Measurements from ENCODE around the gene AGMO. TPM values are rescaled to one million over a fixed set of nuclear protein-coding genes. Genes with fewer than 3 reads are reported as not detected.

The AGMO gene
- total and polyA plus RNA-seq, 7 donors, result 0.16 to 0.42 (median 0.36) TPM; not detected in 4

DNA sequence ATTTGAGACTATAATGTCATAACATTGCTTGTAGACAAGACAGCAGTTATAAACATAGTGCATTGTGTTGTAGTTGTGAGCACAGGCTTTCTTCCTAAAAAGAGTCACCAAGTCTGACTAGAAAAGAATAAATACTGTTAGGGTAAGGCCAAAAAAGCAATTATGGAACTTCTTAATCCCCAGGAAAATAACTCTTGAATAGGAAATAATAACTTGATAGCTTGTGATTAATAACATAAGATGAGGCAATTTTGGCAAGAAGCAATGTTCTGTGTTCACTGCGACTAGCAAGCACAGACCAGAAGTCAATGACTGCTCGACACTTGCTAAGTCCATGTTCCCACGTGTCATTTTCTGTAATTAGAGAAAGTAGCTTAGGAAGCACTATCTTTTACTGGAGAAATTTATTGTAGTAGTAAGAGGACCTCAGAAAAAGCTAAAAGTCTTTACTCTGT lies 97.1 kb downstream of the AGMO start:
- TF ChIP-seq, protein P1, sequence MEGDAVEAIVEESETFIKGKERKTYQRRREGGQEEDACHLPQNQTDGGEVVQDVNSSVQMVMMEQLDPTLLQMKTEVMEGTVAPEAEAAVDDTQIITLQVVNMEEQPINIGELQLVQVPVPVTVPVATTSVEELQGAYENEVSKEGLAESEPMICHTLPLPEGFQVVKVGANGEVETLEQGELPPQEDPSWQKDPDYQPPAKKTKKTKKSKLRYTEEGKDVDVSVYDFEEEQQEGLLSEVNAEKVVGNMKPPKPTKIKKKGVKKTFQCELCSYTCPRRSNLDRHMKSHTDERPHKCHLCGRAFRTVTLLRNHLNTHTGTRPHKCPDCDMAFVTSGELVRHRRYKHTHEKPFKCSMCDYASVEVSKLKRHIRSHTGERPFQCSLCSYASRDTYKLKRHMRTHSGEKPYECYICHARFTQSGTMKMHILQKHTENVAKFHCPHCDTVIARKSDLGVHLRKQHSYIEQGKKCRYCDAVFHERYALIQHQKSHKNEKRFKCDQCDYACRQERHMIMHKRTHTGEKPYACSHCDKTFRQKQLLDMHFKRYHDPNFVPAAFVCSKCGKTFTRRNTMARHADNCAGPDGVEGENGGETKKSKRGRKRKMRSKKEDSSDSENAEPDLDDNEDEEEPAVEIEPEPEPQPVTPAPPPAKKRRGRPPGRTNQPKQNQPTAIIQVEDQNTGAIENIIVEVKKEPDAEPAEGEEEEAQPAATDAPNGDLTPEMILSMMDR (IDR thresholded peaks at IDR 0.05), result no peak
- TF ChIP-seq POLR2A (IDR thresholded peaks at IDR 0.05) (no peak), EP300 (IDR thresholded peaks at IDR 0.05) (no peak), POLR2AphosphoS5 (IDR thresholded peaks at IDR 0.05) (peak in 1 of 4 donors; percentile 20)
- no peak overlapping the region for H3K4me3 ChIP-seq
- intact Hi-C loops (cut with DNase I), result no loop called here
- no peak for DNase-seq
- no peaks in the 10 kb centered on the region for H3K36me3 ChIP-seq
- H3K27ac ChIP-seq, result peak overlapping the region; percentile 8 to 56 (median 42)
- H3K27me3 ChIP-seq, result no peaks in the 10 kb centered on the region
- H3K4me1 ChIP-seq, result peaks cover 0 to 24% (median 20%) of the 10 kb centered on the region in 4 donors
- H3K9me3 ChIP-seq, result no peaks in the 10 kb centered on the region
- WGBS, 2 donors, result 75 to 85% methylated on average over 3 of the region's 3 CpGs

DNA sequence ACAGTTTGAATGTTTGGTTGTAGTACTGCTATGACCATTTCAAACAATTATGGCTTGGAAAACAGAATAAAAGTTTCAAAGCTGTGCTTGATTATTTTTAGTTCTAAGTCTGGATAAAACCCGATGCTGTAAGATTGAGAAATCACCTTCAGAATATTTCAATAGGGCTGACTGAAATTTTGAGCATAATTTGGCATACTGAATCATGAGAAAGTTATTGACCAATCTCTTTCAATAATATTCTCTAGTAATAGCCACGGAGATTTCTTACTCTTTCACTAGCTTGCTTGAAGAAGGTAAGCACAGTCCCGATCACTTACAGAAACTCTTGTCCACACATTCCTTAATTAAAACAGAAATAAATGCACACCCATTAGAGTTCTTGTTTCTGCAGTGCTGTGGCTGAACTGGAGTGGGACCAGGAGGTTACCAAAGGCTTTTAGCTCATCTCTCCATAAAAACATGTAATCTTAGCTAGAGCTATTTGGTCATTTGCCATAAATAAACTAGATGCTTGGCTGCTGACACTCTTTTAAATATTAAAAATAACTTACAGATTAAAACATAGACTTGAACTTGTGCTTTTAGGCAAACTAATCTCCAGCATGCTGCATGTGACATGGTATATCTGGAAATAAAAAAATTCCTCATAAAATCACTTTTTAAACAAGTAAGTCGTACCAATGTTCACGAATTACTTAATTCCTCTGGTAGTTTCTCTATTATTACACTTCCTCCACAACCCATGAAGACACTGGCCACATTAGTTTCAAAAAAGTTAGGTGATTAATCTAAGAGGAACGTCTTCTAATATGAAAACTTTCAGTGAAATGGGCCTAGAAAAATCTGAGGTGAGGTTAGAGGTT lies 97.8 kb downstream of the AGMO start:
- H3K27me3 ChIP-seq, result no peaks in the 10 kb centered on the region
- no peak for TF ChIP-seq EP300 (IDR thresholded peaks at IDR 0.05)
- TF ChIP-seq POLR2A (IDR thresholded peaks at IDR 0.05), result no peak
- TF ChIP-seq POLR2AphosphoS5 (IDR thresholded peaks at IDR 0.05), result no peak
- TF ChIP-seq, protein P1 (IDR thresholded peaks at IDR 0.05), result no peak
- no peaks in the 10 kb centered on the region for H3K36me3 ChIP-seq
- WGBS, 2 donors, result 68 to 82% methylated on average over 6 of the region's 6 CpGs
- DNase-seq, result no peak
- H3K4me1 ChIP-seq, result peaks cover 0 to 24% (median 20%) of the 10 kb centered on the region in 4 donors
- no peak overlapping the region for H3K4me3 ChIP-seq
- no peaks in the 10 kb centered on the region for H3K9me3 ChIP-seq
- intact Hi-C loops (cut with DNase I), result no loop called here
- H3K27ac ChIP-seq, result peak overlapping the region; percentile 8 to 56 (median 42)

DNA sequence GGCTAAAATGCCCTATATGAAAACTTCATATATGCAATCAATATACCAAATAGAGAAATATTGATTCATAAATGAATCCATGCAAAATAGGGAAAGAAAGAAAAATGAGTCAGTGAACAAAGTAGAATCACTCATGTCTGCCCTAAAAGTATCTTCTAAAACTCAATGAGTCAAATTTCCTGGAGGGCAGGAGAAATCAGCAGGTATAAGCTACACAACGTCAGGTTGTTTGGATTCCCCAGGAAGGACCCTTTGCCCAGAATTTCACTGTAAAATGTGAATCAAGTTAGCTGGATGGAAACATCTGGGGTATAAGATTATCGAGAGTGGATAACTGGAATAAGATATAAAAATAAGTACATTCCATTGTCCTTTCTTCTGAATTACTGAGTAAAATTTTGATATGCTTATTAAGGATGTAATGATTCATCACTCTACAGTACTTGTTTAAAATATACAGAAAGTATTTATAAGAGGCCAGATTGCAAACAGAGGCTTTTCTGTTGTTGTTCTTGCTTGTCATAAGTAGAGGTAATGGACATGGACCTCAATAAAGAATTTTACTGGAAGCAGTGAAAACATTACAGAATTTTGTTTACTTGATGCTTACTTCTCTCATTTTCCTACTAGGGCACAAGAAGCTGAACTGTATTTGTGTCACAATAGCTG lies 99.0 kb downstream of the AGMO start:
- peak overlapping the region in 2 of 4 donors; percentile 31 to 56 for H3K27ac ChIP-seq
- WGBS, 2 donors, result 80 to 83% methylated on average over 2 of the region's 2 CpGs
- H3K27me3 ChIP-seq, result no peaks in the 10 kb centered on the region
- no peak overlapping the region for H3K4me3 ChIP-seq
- no peaks in the 10 kb centered on the region for H3K9me3 ChIP-seq
- H3K36me3 ChIP-seq, result no peaks in the 10 kb centered on the region
- peaks cover 0 to 26% (median 23%) of the 10 kb centered on the region in 4 donors for H3K4me1 ChIP-seq
- TF ChIP-seq POLR2A (IDR thresholded peaks at IDR 0.05) (no peak), EP300 (IDR thresholded peaks at IDR 0.05) (no peak), POLR2AphosphoS5 (IDR thresholded peaks at IDR 0.05) (no peak)
- TF ChIP-seq, protein P1 (IDR thresholded peaks at IDR 0.05), result no peak
- intact Hi-C loops (cut with DNase I), result no loop called here
- no peak for DNase-seq

DNA sequence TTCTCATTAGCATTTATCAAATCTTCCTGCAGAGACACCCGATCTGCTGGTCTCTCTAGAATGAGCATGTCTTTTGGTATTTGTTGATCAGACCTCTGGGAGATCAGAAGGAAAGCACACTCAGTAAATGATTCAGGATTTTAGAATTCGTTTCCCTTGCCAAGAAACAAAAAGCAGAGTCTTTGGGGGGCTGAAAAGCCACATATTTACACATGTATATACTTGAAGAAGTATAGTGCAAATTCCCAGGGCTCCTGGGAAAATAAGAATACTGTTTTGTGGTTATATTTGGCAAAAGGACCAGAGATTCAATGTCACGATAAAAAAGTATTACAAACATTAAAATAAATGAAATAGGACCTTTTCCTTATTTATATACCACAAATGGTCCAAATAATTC lies 100.2 kb downstream of the AGMO start:
- WGBS, 2 donors, result 58 to 66% methylated on average over 3 of the region's 3 CpGs
- no peaks in the 10 kb centered on the region for H3K27me3 ChIP-seq
- DNase-seq, result no peak
- H3K4me1 ChIP-seq, result peaks cover 0 to 29% (median 23%) of the 10 kb centered on the region in 4 donors
- no peak overlapping the region for H3K4me3 ChIP-seq
- intact Hi-C loops (cut with DNase I), result no loop called here
- peak overlapping the region in 1 of 4 donors; percentile 3 for H3K27ac ChIP-seq
- TF ChIP-seq POLR2AphosphoS5 (IDR thresholded peaks at IDR 0.05), result no peak
- TF ChIP-seq, protein P1 (IDR thresholded peaks at IDR 0.05), result no peak
- no peak for TF ChIP-seq EP300 (IDR thresholded peaks at IDR 0.05)
- no peak for TF ChIP-seq POLR2A (IDR thresholded peaks at IDR 0.05)
- no peaks in the 10 kb centered on the region for H3K9me3 ChIP-seq
- H3K36me3 ChIP-seq, result no peaks in the 10 kb centered on the region
